Measurements from ENCODE around the gene GRB10.
A peak's percentile ranks its signal among the peaks of the same experiment; 100 is the strongest.

Gene GRB10

GRCh38 chr7:50782375-50783208 lies at the start of gene GRB10:
Gene GRB10, minus strand, starts transcription at chr7:50782896. Its CDS starts 50,574 bp downstream, at chr7:50732322.
- DNase-seq (ENCODE audit: low read depth), result no peak

- DNase-seq (ENCODE audit: low read depth), result no peak
These were observed 46.1 kb upstream of the GRB10 start for GRCh38 chr7:50828801-50829200.

- no peak for DNase-seq (ENCODE audit: low read depth)
These were observed 45.4 kb upstream of the GRB10 start for GRCh38 chr7:50828116-50828515.

- DNase-seq (ENCODE audit: low read depth), result no peak
These were observed 44.6 kb upstream of the GRB10 start for GRCh38 chr7:50827281-50827680.

GRCh38 chr7:50826371-50827172 lies 43.9 kb upstream of the GRB10 start:
- DNase-seq (ENCODE audit: low read depth), result peak; percentile 46

- no peak for DNase-seq (ENCODE audit: low read depth)
These were observed 42.8 kb upstream of the GRB10 start for GRCh38 chr7:50825465-50825864.

GRCh38 chr7:50824882-50825281 lies 42.2 kb upstream of the GRB10 start:
- DNase-seq (ENCODE audit: low read depth), result no peak

- DNase-seq (ENCODE audit: low read depth), result no peak
These were observed 40.0 kb upstream of the GRB10 start for GRCh38 chr7:50822706-50823105.

GRCh38 chr7:50822110-50822509 lies 39.4 kb upstream of the GRB10 start:
- DNase-seq (ENCODE audit: low read depth), result no peak

- DNase-seq (ENCODE audit: low read depth), result no peak
These were observed 38.8 kb upstream of the GRB10 start for GRCh38 chr7:50821457-50822008.

GRCh38 chr7:50818324-50818723 lies 35.6 kb upstream of the GRB10 start:
- DNase-seq (ENCODE audit: low read depth), result no peak

GRCh38 chr7:50817561-50817960 lies 34.9 kb upstream of the GRB10 start:
- DNase-seq (ENCODE audit: low read depth), result no peak

- DNase-seq (ENCODE audit: low read depth), result no peak
These were observed 32.4 kb upstream of the GRB10 start for GRCh38 chr7:50815138-50815537.

- no peak for DNase-seq (ENCODE audit: low read depth)
These were observed 31.5 kb upstream of the GRB10 start for GRCh38 chr7:50814166-50814565.

- DNase-seq (ENCODE audit: low read depth), result peak; percentile 67
These were observed 30.3 kb upstream of the GRB10 start for GRCh38 chr7:50812841-50813475.

- DNase-seq (ENCODE audit: low read depth), result no peak
These were observed 29.4 kb upstream of the GRB10 start for GRCh38 chr7:50812094-50812493.

GRCh38 chr7:50808282-50808888 lies 25.7 kb upstream of the GRB10 start:
- DNase-seq (ENCODE audit: low read depth), result no peak

GRCh38 chr7:50807026-50807730 lies 24.5 kb upstream of the GRB10 start:
- no peak for DNase-seq (ENCODE audit: low read depth)

- DNase-seq (ENCODE audit: low read depth), result no peak
These were observed 23.4 kb upstream of the GRB10 start for GRCh38 chr7:50806143-50806542.

GRCh38 chr7:50805447-50806125 lies 22.9 kb upstream of the GRB10 start:
- no peak for DNase-seq (ENCODE audit: low read depth)

Data from GM04504 (cell line).